OCI-LY3 (cell line): ENCODE data around the gene IFIH1.

Experiments
- H2AFZ ChIP-seq: fragments of 200-600, 300-600 bp; shearing (Covaris generic); 2 replicates; pipeline ENCODE4 v1.6.0; 2014; ENCODE audit warnings: antibody characterized with exemption, low read depth, low read length
- H3K27ac ChIP-seq: fragments of 200-600, 300-600 bp; sonication (generic); 2 replicates; pipeline ENCODE4 v1.5.1; 2014; ENCODE audit warnings: mild to moderate bottlenecking, low read length, moderate library complexity, mixed read lengths
- H3K27me3 ChIP-seq: fragments of 200-600, 300-600 bp; sonication (generic); 2 replicates; pipeline ENCODE4 v1.6.1; 2014; ENCODE audit warnings: low read depth, low read length, mixed read lengths
- H3K36me3 ChIP-seq: fragments of 200-600, 300-600 bp; sonication (generic); replicated peaks from 2 replicates; pipeline ENCODE3; 2014; ENCODE audit warnings: low read depth, low read length, mixed read lengths
- H3K4me1 ChIP-seq: fragments of 300-600, 200-600 bp; sonication (generic); 2 replicates; pipeline ENCODE4 v1.6.1; 2014; ENCODE audit warnings: low read length, mixed read lengths
- H3K4me2 ChIP-seq: fragments of 200-600, 300-600 bp; sonication (generic); 2 replicates; pipeline ENCODE4 v1.6.1; 2014; ENCODE audit warnings: low read length, mixed read lengths
- H3K4me3 ChIP-seq: fragments of 300-600, 200-600 bp; sonication (generic); 2 replicates; pipeline ENCODE4 v1.5.1; 2014; ENCODE audit warnings: antibody characterized with exemption, mild to moderate bottlenecking, low read length, moderate library complexity
- H3K79me2 ChIP-seq: fragments of 300-600, 200-600 bp; shearing (Covaris generic); 2 replicates; pipeline ENCODE4 v1.6.1; 2014; ENCODE audit warnings: mild to moderate bottlenecking, low read length, mixed read lengths
- H3K9ac ChIP-seq: fragments of 300-600, 200-600 bp; shearing (Covaris generic); 2 replicates; pipeline ENCODE4 v1.6.0; 2014; ENCODE audit warnings: mild to moderate bottlenecking, low read length, moderate library complexity
- H3K9me3 ChIP-seq: fragments of 200-600, 300-600 bp; shearing (Covaris generic); 2 replicates; pipeline ENCODE4 v1.6.1; 2014; ENCODE audit warnings: low read length, mixed read lengths; ENCODE audit not compliant: insufficient read depth
- H4K20me1 ChIP-seq: fragments of 200-600, 300-600 bp; sonication (generic); 2 replicates; pipeline ENCODE4 v1.6.1; 2016; ENCODE audit warnings: low read length, mixed read lengths; ENCODE audit not compliant: insufficient read depth
- CTCF ChIP-seq: fragments of 200-600, 300-600 bp; sonication (generic); IDR thresholded peaks from 2 replicates; pipeline ENCODE4 v1.5.1; 2014; ENCODE audit warnings: antibody characterized with exemption, low read length, low read depth
- EZH2phosphoT487 ChIP-seq: fragments of 200-600 bp; shearing (Covaris generic); IDR thresholded peaks from 2 replicates; pipeline ENCODE4 v1.6.1; 2018; ENCODE audit warnings: antibody characterized with exemption, mixed run types, low read depth

IFIH1 gene

GRCh38 chr2:162244541-162245031 is 73.9 kb downstream of the IFIH1 start:
- no peak overlapping the region for H3K4me3 ChIP-seq
- H3K27ac ChIP-seq = no peak overlapping the region
- H4K20me1 ChIP-seq = no peaks in the 10 kb centered on the region
- TF ChIP-seq EZH2phosphoT487 (no peak), CTCF (no peak)
- H3K4me2 ChIP-seq = no peak overlapping the region
- no peaks in the 10 kb centered on the region for H3K36me3 ChIP-seq
- no peaks in the 10 kb centered on the region for H3K79me2 ChIP-seq
- no peak overlapping the region for H3K9ac ChIP-seq
- no peaks in the 10 kb centered on the region for H3K27me3 ChIP-seq
- H2AFZ ChIP-seq = no peak overlapping the region
- peaks cover 3% of the 10 kb centered on the region; the same call in 1 of the 2 replicates for H3K4me1 ChIP-seq
- H3K9me3 ChIP-seq = no peaks in the 10 kb centered on the region

GRCh38 chr2:162243715-162244114 is 74.8 kb downstream of the IFIH1 start:
- H3K4me3 ChIP-seq = no peak overlapping the region
- H3K9ac ChIP-seq = no peak overlapping the region
- H3K4me2 ChIP-seq = no peak overlapping the region
- H3K79me2 ChIP-seq = no peaks in the 10 kb centered on the region
- H3K27ac ChIP-seq = no peak overlapping the region
- no peaks in the 10 kb centered on the region for H3K4me1 ChIP-seq
- H3K9me3 ChIP-seq = no peaks in the 10 kb centered on the region
- no peaks in the 10 kb centered on the region for H3K27me3 ChIP-seq
- H3K36me3 ChIP-seq = no peaks in the 10 kb centered on the region
- TF ChIP-seq CTCF = no peak
- TF ChIP-seq EZH2phosphoT487 = no peak
- H2AFZ ChIP-seq = no peak overlapping the region
- H4K20me1 ChIP-seq = no peaks in the 10 kb centered on the region

DNA sequence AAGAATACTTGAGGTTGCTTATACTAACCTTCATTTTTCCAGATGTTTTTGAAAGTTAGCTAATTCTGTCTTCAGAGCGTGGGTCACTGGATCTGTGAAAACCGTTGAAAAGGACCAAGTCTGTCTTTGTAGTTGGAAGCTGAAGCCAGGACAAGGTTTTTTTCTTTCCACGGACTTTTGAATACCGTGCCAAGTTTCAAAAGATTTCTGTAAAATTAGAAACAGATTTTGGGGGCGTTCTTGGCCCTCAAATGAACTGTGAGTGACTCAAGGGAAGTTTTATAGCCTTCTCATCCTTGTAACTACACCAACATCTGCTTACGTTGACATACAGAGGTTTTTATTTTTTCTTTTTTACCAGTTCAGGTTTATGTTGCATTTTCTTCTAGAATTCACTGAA is 75.2 kb downstream of the IFIH1 start, which contains the start of gene FAP:
Gene FAP, minus strand, starts transcription at position 152 of the 400 bp plus-strand sequence. Its CDS starts 118 bp downstream, at position 34.
- Histone ChIP-seq H3K9ac (no peak within 1 kb of the TSS), H3K9me3 (no peaks in the 10 kb centered on the region), H3K27me3 (no peaks in the 10 kb centered on the region), H2AFZ (no peak within 1 kb of the TSS), H3K4me2 (no peak within 1 kb of the TSS), H3K4me1 (no peaks in the 10 kb centered on the region), H4K20me1 (no peaks in the 10 kb centered on the region), H3K79me2 (no peaks in the 10 kb centered on the region), H3K36me3 (no peaks in the 10 kb centered on the region), H3K27ac (no peak within 1 kb of the TSS), H3K4me3 (no peak within 1 kb of the TSS)
- TF ChIP-seq EZH2phosphoT487 = no peak
- no peak for TF ChIP-seq CTCF

DNA sequence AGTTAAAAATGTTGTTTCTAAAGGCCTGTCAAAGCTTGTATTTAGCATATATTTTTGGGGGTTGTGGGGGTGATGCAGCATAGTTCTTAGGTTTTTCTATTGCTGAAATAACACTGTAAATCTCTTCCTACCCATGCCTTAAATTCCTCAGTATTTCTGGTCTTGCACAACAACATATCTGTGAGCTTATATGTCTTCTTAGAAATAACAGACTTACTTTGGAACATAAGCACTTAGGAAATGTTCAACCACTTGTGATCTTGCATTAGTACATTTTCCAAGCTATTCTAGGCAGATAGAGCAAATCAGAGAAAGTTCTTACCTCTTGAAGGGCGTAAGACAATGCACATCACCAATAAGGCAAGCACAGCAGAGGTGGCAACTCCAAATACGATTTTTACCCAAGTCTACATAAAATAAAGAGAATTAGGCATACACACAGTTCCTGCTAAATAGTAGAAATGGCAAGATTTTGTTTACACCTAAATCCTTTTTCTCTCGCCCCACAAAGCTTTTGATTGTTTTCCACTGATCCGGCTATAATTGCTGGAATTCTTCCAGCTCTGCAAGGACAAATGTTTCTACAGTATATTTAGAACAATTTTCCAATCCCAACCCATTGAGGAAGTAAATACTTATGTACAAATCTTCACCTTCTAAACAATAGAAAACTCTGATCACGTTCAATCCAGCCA is 75.8 kb downstream of the IFIH1 start:
- Histone ChIP-seq H3K27me3 (no peaks in the 10 kb centered on the region), H3K79me2 (no peaks in the 10 kb centered on the region), H2AFZ (no peak overlapping the region), H3K36me3 (no peaks in the 10 kb centered on the region), H3K9ac (no peak overlapping the region), H3K4me1 (no peaks in the 10 kb centered on the region), H3K4me3 (no peak overlapping the region), H3K27ac (no peak overlapping the region), H3K9me3 (no peaks in the 10 kb centered on the region), H4K20me1 (no peaks in the 10 kb centered on the region), H3K4me2 (no peak overlapping the region)
- TF ChIP-seq CTCF (no peak), EZH2phosphoT487 (no peak)
